A549 (cell line): ENCODE data around the gene UNKL. TPM values are rescaled to one million over a fixed set of nuclear protein-coding genes. Genes with fewer than 3 reads are reported as not detected.

ENCODE experiments used
- ATAC-seq, 2 experiments: fragments of 200-7000 bp in 1 of 2; fragments of >200 bp in 1 of 2; cut with Nextera tagmentation in 1 of 2; cut with Tn5 transposase in 1 of 2; 3 replicates each; pipeline versions ENCODE4 v1.8.0 to v1.9.1; 2018 to 2020; ENCODE audit warnings: mild to moderate bottlenecking in 1 of 2, moderate library complexity in 1 of 2
- CTCF ChIA-PET: fragments of 300-600 bp; sonication (Branson Sonifier 250); formaldehyde crosslinking; extraction: SDS; loops from one replicate; lab custom pipeline; 2021; ENCODE audit warnings: antibody characterized with exemption, inconsistent platforms; lab: Yijun Ruan, JAX
- POLR2A ChIA-PET: fragments of 350-600 bp; formaldehyde crosslinking; extraction: SDS; loops from one replicate; lab custom pipeline; 2021; ENCODE audit warnings: antibody characterized with exemption, inconsistent platforms; lab: Yijun Ruan, JAX
- DNase-seq, 2 experiments: peaks; one replicate each; pipeline versions ENCODE4 v3.0.0 to v3.0.0-alpha.2; 2011 to 2016; ENCODE audit warnings: low read depth in 1 of 2, low spot score in 1 of 2
- FAIRE-seq: peaks from 2 replicates; lab custom pipeline; 2011; peaks lifted over from hg19 to GRCh38; lab: Jason Lieb, UNC
- H3K27ac ChIP-seq, 2 experiments: fragments of >200 bp; sonication (Bioruptor Twin); formaldehyde crosslinking; 3 replicates each; pipeline ENCODE4 v1.5.1; 2016 to 2017
- H3K4me1 ChIP-seq: fragments of >200 bp; sonication (Bioruptor Twin); formaldehyde crosslinking; 3 replicates; pipeline ENCODE4 v1.6.1; 2016
- H3K4me2 ChIP-seq: fragments of >200 bp; sonication (Bioruptor Twin); formaldehyde crosslinking; 3 replicates; pipeline ENCODE4 v1.6.1; 2016
- H3K4me3 ChIP-seq: fragments of >200 bp; sonication (Bioruptor Twin); formaldehyde crosslinking; 3 replicates; pipeline ENCODE4 v1.5.1; 2016
- H3K9me3 ChIP-seq: fragments of >200 bp; sonication (Bioruptor Twin); formaldehyde crosslinking; 3 replicates; pipeline ENCODE4 v1.6.1; 2016
- BHLHE40 ChIP-seq: IDR thresholded peaks from 2 replicates; pipeline ENCODE4 v1.6.1; 2012; ENCODE audit warnings: low read depth, low read length, inconsistent platforms
- CBX2 ChIP-seq: fragments of 200-600 bp; sonication (generic); IDR thresholded peaks from 2 replicates; pipeline ENCODE4 v1.6.1; 2016; ENCODE audit warnings: low read depth, mild to moderate bottlenecking, borderline replicate concordance
- CEBPB ChIP-seq, 2 experiments: fragments of >200 bp in 1 of 2; sonication (Bioruptor Twin) in 1 of 2; formaldehyde crosslinking in 1 of 2; IDR thresholded peaks; 2 replicates each; pipeline ENCODE4 v1.6.1; 2012 to 2016
- CHD2 ChIP-seq: fragments of 150-350 bp; IDR thresholded peaks from 2 replicates; pipeline ENCODE4 v1.6.1; 2014; ENCODE audit warnings: low read length; ENCODE audit not compliant: partially characterized antibody
- CTCF ChIP-seq: fragments of >200 bp; sonication (Bioruptor Twin); formaldehyde crosslinking; IDR thresholded peaks from 3 replicates; pipeline ENCODE4 v1.5.1; 2016
- EHF ChIP-seq: fragments of 250-450 bp; sonication (Bioruptor Pico); IDR thresholded peaks from 2 replicates; pipeline ENCODE4 v1.5.0; 2020; ENCODE audit warnings: mild to moderate bottlenecking
- ELK1 ChIP-seq: fragments of 150-350 bp; IDR thresholded peaks from 2 replicates; pipeline ENCODE4 v1.6.1; 2014; ENCODE audit warnings: low read depth, mild to moderate bottlenecking, low read length
- FOSB ChIP-seq: fragments of 250-450 bp; sonication (Bioruptor Pico); IDR thresholded peaks from 2 replicates; pipeline ENCODE4 v1.5.0; 2020; ENCODE audit warnings: mild to moderate bottlenecking, moderate library complexity
- GATA3 ChIP-seq: IDR thresholded peaks from 2 replicates; pipeline ENCODE4 v1.6.1; 2012; ENCODE audit warnings: borderline replicate concordance
- HDAC2 ChIP-seq: fragments of 200-600 bp; sonication (generic); IDR thresholded peaks from 2 replicates; pipeline ENCODE4 v1.6.1; 2016
- HES2 ChIP-seq: fragments of >200 bp; sonication (Bioruptor Twin); formaldehyde crosslinking; IDR thresholded peaks from 2 replicates; pipeline ENCODE4 v1.6.1; 2016
- HEYL ChIP-seq: fragments of 250-450 bp; sonication (Bioruptor Pico); IDR thresholded peaks from 2 replicates; pipeline ENCODE4 v1.8.0; 2021; ENCODE audit warnings: mild to moderate bottlenecking, moderate library complexity
- JUNB ChIP-seq: fragments of >200 bp; sonication (Bioruptor Twin); formaldehyde crosslinking; IDR thresholded peaks from 2 replicates; pipeline ENCODE4 v1.6.1; 2016
- KDM1A ChIP-seq: fragments of 200-600 bp; sonication (generic); IDR thresholded peaks from 2 replicates; pipeline ENCODE4 v1.6.1; 2016; ENCODE audit warnings: low read depth, mild to moderate bottlenecking
- MAFK ChIP-seq: fragments of 450-650 bp; IDR thresholded peaks from 2 replicates; pipeline ENCODE4 v1.6.1; 2014; ENCODE audit not compliant: partially characterized antibody
- MAX ChIP-seq: IDR thresholded peaks from 2 replicates; pipeline ENCODE4 v1.6.1; 2012
- NFE2L2 ChIP-seq: fragments of 150-350 bp; conservative IDR thresholded peaks from 2 replicates; pipeline ENCODE4 v1.6.1; 2014; ENCODE audit warnings: low read length
- PBX3 ChIP-seq: IDR thresholded peaks from 2 replicates; pipeline ENCODE4 v1.6.1; 2012
- PHF8 ChIP-seq: fragments of 200-600 bp; sonication (generic); IDR thresholded peaks from 2 replicates; pipeline ENCODE4 v1.6.1; 2016; ENCODE audit warnings: low read depth, mild to moderate bottlenecking, antibody characterized with exemption, moderate library complexity, borderline replicate concordance
- POLR2A ChIP-seq: IDR thresholded peaks from 2 replicates; pipeline ENCODE4 v1.6.1; 2012; ENCODE audit warnings: mild to moderate bottlenecking, low read length
- RAD21 ChIP-seq, 2 experiments: fragments of >200 bp in 1 of 2; sonication (Bioruptor Twin) in 1 of 2; formaldehyde crosslinking in 1 of 2; IDR thresholded peaks in 1 of 2; conservative IDR thresholded peaks in 1 of 2; 2 replicates in 1 of 2; 3 replicates in 1 of 2; pipeline ENCODE4 v1.6.1; 2012 to 2018; ENCODE audit warnings: inconsistent platforms in 1 of 2
- RCOR1 ChIP-seq: fragments of 150-350 bp; IDR thresholded peaks from 2 replicates; pipeline ENCODE4 v1.6.1; 2014; ENCODE audit warnings: antibody characterized with exemption, low read length, low read depth
- SREBF2 ChIP-seq: fragments of 450-650 bp; IDR thresholded peaks from 2 replicates; pipeline ENCODE4 v1.6.1; 2014; ENCODE audit warnings: mild to moderate bottlenecking, moderate library complexity
- TP53 ChIP-seq: fragments of 250-450 bp; sonication (Bioruptor Pico); IDR thresholded peaks from 2 replicates; pipeline ENCODE4 v1.5.0; 2021; ENCODE audit warnings: mild to moderate bottlenecking, moderate library complexity
- USF2 ChIP-seq: fragments of 450-650 bp; IDR thresholded peaks from 2 replicates; pipeline ENCODE4 v1.6.1; 2014; ENCODE audit warnings: antibody characterized with exemption
- ZSCAN20 ChIP-seq: fragments of 250-450 bp; sonication (Bioruptor Pico); IDR thresholded peaks from 2 replicates; pipeline ENCODE4 v1.8.0; 2022; ENCODE audit warnings: mild to moderate bottlenecking, moderate library complexity
- WGBS: methylation state at CpG from one replicate; pipeline ENCODE4 v1.1.6; 2017; ENCODE audit errors: missing lambda C conversion rate; 5-methylcytosine and 5-hydroxymethylcytosine counted together
- polyA plus RNA-seq, 4 experiments: library from polyadenylated mRNA; depleted of rRNA in 3 of 4; stranded (reverse); fragments of >200 nt; fragmentation: RNase III in 1 of 4; extraction: RNeasy Plus Mini Kit Qiagen cat#74134 plus additional on column Dnase treatment in 1 of 4; gene quantifications; 2 replicates in 3 of 4; 3 replicates in 1 of 4; pipeline ENCODE4 v1.2.3, GENCODE V29; 2011 to 2017

The UNKL gene
- polyA plus RNA-seq, 2 of the 4 experiments (the other 2 are of a cell fraction), result 20.7 to 37.6 TPM

- Histone ChIP-seq H3K4me1 (peaks cover 7% of the 10 kb centered on the region; the same call in 2 of the 3 replicates), H3K9me3 (no peaks in the 10 kb centered on the region), H3K4me3 (peak overlapping the region; percentile 55), H3K27ac (peak overlapping the region; percentile 50 to 75; a peak in 5 of 6 replicates), H3K4me2 (peak overlapping the region; percentile 92)
- TF ChIP-seq CBX2 (no peak), NFE2L2 (no peak), RCOR1 (no peak), CHD2 (no peak), BHLHE40 (no peak), USF2 (peak; percentile 94), ZSCAN20 (CRISPR knock-in tag) (no peak), EHF (CRISPR knock-in tag) (no peak), HES2 (no peak), ELK1 (no peak), SREBF2 (no peak), FOSB (CRISPR knock-in tag) (no peak), CEBPB (IDR thresholded peaks at IDR 0.05) (no peak), POLR2A (peak; percentile 12; the same call in 1 of the 2 replicates), TP53 (no peak), KDM1A (no peak), HDAC2 (no peak), PHF8 (no peak), HEYL (CRISPR knock-in tag) (no peak), GATA3 (no peak), RAD21 (conservative IDR thresholded peaks at IDR 0.05 in 1 of 2, IDR thresholded peaks at IDR 0.05 in 1 of 2) (no peak), MAFK (no peak), JUNB (no peak), PBX3 (no peak), CTCF (no peak), MAX (peak; percentile 46)
- DNase-seq, result peak; percentile 78 to 88
- CTCF ChIA-PET, result interaction anchor here (0.8 to 4.5 kb wide), 6 partner anchors 8 to 45 kb away, joined by 3 to 27 read pairs (median 4); no protein-coding TSS in a partner anchor
- POLR2A ChIA-PET, result interaction anchor here (0.5 to 1.9 kb wide), 5 partner anchors 9 to 48 kb away, joined by 3 to 8 read pairs (median 3); partner anchors contain the start of gene UQCC4
- peak; percentile 87 to 93 for ATAC-seq
- FAIRE-seq, result no peak
- WGBS, result 22% methylated on average over 13 of the region's 42 CpGs
Measured at GRCh38 chr16:1408171-1408837, 6.2 kb downstream of the UNKL start.
